HepG2 (cell line): ENCODE measurements around the gene RNU6-8. TPM values are rescaled to one million over a fixed set of nuclear protein-coding genes. Genes with fewer than 3 reads are reported as not detected.
A peak's percentile ranks its signal among the peaks of the same experiment; 100 is the strongest.

ENCODE experiments used
- ATF7 ChIP-seq, 2 experiments: fragments of 450-650 bp in 1 of 2; sonication (generic) in 1 of 2; formaldehyde crosslinking in 1 of 2; IDR thresholded peaks; 2 replicates each; pipeline versions ENCODE4 v1.4.0 to v1.6.1; 2016 to 2020; ENCODE audit warnings: antibody characterized with exemption in 1 of 2, mild to moderate bottlenecking in 1 of 2, missing genetic modification reagents in 1 of 2
- CBX5 ChIP-seq: sonication (generic); formaldehyde crosslinking; IDR thresholded peaks from 2 replicates; pipeline ENCODE4 v1.4.0; 2020; ENCODE audit warnings: missing genetic modification reagents, borderline replicate concordance
- EEA1 ChIP-seq: sonication (generic); formaldehyde crosslinking; IDR thresholded peaks from 2 replicates; pipeline ENCODE4 v1.5.1; 2020; ENCODE audit warnings: mild to moderate bottlenecking, missing genetic modification reagents, borderline replicate concordance
- FOXM1 ChIP-seq: sonication (generic); formaldehyde crosslinking; IDR thresholded peaks from 2 replicates; pipeline ENCODE4 v1.5.0; 2020; ENCODE audit warnings: missing genetic modification reagents
- GABPB1 ChIP-seq: IDR thresholded peaks from 2 replicates; pipeline ENCODE4 v1.6.1; 2016; ENCODE audit warnings: mild to moderate bottlenecking, missing genetic modification reagents, moderate library complexity, missing compliant biosample characterization
- HDAC2 ChIP-seq: sonication (generic); formaldehyde crosslinking; IDR thresholded peaks from 2 replicates; pipeline ENCODE4 v1.4.0; 2020; ENCODE audit warnings: missing genetic modification reagents
- HNF4G ChIP-seq, 2 experiments: sonication (generic) in 1 of 2; formaldehyde crosslinking in 1 of 2; IDR thresholded peaks; 2 replicates each; pipeline versions ENCODE4 v1.4.0 to v1.6.1; 2011 to 2020; ENCODE audit warnings: borderline replicate concordance in 2 of 2, low read depth in 2 of 2, mild to moderate bottlenecking in 2 of 2, low read length in 1 of 2, missing genetic modification reagents in 1 of 2, moderate library complexity in 1 of 2
- REPIN1 ChIP-seq: sonication (generic); formaldehyde crosslinking; IDR thresholded peaks from 2 replicates; pipeline ENCODE4 v1.8.0; 2022; ENCODE audit warnings: missing genetic modification reagents, low read depth, mild to moderate bottlenecking, borderline replicate concordance
- RFX5 ChIP-seq: IDR thresholded peaks from 2 replicates; pipeline ENCODE4 v1.6.1; 2011; ENCODE audit warnings: low read depth, low read length, improper control_type of control experiment
- SATB2 ChIP-seq: sonication (generic); formaldehyde crosslinking; IDR thresholded peaks from 2 replicates; pipeline ENCODE4 v1.5.0; 2020; ENCODE audit warnings: missing genetic modification reagents
- ZFP62 ChIP-seq: sonication (generic); formaldehyde crosslinking; IDR thresholded peaks from 2 replicates; pipeline ENCODE4 v1.4.0; 2020; ENCODE audit warnings: missing genetic modification reagents
- ZNF138 ChIP-seq: sonication (generic); formaldehyde crosslinking; IDR thresholded peaks from 2 replicates; pipeline ENCODE4 v1.5.0; 2020; ENCODE audit warnings: mild to moderate bottlenecking, low read depth, missing genetic modification reagents
- ZNF230 ChIP-seq: sonication (generic); formaldehyde crosslinking; IDR thresholded peaks from 2 replicates; pipeline ENCODE4 v1.4.0; 2020; ENCODE audit warnings: mild to moderate bottlenecking, missing genetic modification reagents
- ZNF335 ChIP-seq: sonication (generic); formaldehyde crosslinking; IDR thresholded peaks from 2 replicates; pipeline ENCODE4 v1.4.0; 2020; ENCODE audit warnings: missing genetic modification reagents
- ZNF552 ChIP-seq: sonication (generic); formaldehyde crosslinking; IDR thresholded peaks from 2 replicates; pipeline ENCODE4 v1.9.0; 2022; ENCODE audit warnings: missing genetic modification reagents, mild to moderate bottlenecking, borderline replicate concordance
- ZNF781 ChIP-seq: sonication (generic); formaldehyde crosslinking; IDR thresholded peaks from 2 replicates; pipeline ENCODE4 v1.5.1; 2020; ENCODE audit warnings: borderline replicate concordance, mild to moderate bottlenecking, missing genetic modification reagents; ENCODE audit errors: not compliant biosample characterization
- ZNF878 ChIP-seq: sonication (generic); formaldehyde crosslinking; IDR thresholded peaks from 2 replicates; pipeline ENCODE4 v1.8.1; 2023; ENCODE audit warnings: mild to moderate bottlenecking, missing genetic modification reagents, moderate library complexity
- polyA plus RNA-seq, 8 experiments: library from polyadenylated mRNA; depleted of rRNA in 3 of 8; stranded (reverse) in 7 of 8; unstranded in 1 of 8; fragments of >200 nt; fragmentation: Illumina TruSeq in 4 of 8; extraction: Trizol in 4 of 8; gene quantifications; 2 replicates each; pipeline versions ENCODE4 v1.2.1 to v1.2.3, GENCODE V29; 2011 to 2016; ENCODE audit warnings: low read depth in 4 of 8, missing spikeins in 1 of 8, mixed read lengths in 1 of 8; ENCODE audit not compliant: insufficient read depth in 1 of 8
- total RNA-seq, 5 experiments: library from RNA; depleted of rRNA; stranded (reverse); fragments of >200 nt; fragmentation: Illumina TruSeq; extraction: Trizol; gene quantifications; 2 replicates each; pipeline ENCODE4 v1.2.3, GENCODE V29; 2016; ENCODE audit warnings: low read depth in 1 of 5
- TF ChIP-seq, protein P1 (sequence below): IDR thresholded peaks from 2 replicates; pipeline ENCODE4 v1.6.1; 2016; ENCODE audit warnings: mild to moderate bottlenecking
- TF ChIP-seq, protein P2 (sequence below): sonication (generic); formaldehyde crosslinking; IDR thresholded peaks from 2 replicates; pipeline ENCODE4 v1.5.1; 2020; ENCODE audit warnings: mild to moderate bottlenecking, missing genetic modification reagents, moderate library complexity
- TF ChIP-seq, protein P3 (sequence below): sonication (generic); formaldehyde crosslinking; IDR thresholded peaks from 2 replicates; pipeline ENCODE4 v1.5.1; 2020; ENCODE audit warnings: mild to moderate bottlenecking, missing genetic modification reagents, moderate library complexity

The RNU6-8 gene
- total and polyA plus RNA-seq, 2 of the 13 experiments (the other 11 are each of a cell fraction or from before 2014, with no cell fraction given) = under 0.01 TPM; not detected in 1

DNA sequence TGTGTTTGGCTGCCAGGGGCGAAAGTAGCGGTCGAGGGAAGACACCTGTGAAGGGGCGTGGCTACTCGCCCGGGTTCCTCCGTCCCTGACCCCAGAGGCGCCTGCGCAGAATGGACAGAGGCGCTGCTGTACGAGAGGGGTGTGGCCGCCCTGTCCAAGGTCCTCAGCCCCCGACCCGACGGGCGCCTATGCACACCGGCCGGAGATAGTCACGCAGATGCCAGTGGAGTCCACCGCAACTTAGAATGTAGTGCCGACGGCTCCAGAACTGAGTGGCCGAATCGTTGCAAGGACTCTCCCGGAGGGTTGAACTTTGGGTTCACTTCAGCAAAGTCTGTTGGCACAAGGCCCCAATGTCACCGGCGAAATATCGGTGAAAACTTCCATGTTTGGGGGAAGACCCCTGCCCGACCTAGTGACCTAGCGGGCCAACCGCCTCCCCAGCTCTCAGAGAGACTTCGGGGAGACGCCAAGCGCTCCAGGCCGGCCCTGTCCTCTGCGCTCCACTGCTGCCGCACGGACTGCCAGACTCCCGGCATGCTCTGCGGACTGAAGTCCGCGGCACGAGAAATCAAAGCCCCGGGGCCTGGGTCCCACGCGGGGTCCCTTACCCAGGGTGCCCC, 1.8 kb downstream of the RNU6-8 start (continued):
- TF ChIP-seq, protein P1, sequence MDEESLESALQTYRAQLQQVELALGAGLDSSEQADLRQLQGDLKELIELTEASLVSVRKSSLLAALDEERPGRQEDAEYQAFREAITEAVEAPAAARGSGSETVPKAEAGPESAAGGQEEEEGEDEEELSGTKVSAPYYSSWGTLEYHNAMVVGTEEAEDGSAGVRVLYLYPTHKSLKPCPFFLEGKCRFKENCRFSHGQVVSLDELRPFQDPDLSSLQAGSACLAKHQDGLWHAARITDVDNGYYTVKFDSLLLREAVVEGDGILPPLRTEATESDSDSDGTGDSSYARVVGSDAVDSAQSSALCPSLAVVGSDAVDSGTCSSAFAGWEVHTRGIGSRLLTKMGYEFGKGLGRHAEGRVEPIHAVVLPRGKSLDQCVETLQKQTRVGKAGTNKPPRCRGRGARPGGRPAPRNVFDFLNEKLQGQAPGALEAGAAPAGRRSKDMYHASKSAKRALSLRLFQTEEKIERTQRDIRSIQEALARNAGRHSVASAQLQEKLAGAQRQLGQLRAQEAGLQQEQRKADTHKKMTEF (CRISPR knock-in tag) = peak; percentile 99
- peak; percentile 83; the same call in 1 of the 2 replicates for TF ChIP-seq ZNF138 (CRISPR knock-in tag)
- TF ChIP-seq CBX5 (CRISPR knock-in tag) = peak; percentile 90
- no peak; the same call in none of the 2 replicates for TF ChIP-seq ZNF552 (CRISPR knock-in tag)
- TF ChIP-seq, protein P2, sequence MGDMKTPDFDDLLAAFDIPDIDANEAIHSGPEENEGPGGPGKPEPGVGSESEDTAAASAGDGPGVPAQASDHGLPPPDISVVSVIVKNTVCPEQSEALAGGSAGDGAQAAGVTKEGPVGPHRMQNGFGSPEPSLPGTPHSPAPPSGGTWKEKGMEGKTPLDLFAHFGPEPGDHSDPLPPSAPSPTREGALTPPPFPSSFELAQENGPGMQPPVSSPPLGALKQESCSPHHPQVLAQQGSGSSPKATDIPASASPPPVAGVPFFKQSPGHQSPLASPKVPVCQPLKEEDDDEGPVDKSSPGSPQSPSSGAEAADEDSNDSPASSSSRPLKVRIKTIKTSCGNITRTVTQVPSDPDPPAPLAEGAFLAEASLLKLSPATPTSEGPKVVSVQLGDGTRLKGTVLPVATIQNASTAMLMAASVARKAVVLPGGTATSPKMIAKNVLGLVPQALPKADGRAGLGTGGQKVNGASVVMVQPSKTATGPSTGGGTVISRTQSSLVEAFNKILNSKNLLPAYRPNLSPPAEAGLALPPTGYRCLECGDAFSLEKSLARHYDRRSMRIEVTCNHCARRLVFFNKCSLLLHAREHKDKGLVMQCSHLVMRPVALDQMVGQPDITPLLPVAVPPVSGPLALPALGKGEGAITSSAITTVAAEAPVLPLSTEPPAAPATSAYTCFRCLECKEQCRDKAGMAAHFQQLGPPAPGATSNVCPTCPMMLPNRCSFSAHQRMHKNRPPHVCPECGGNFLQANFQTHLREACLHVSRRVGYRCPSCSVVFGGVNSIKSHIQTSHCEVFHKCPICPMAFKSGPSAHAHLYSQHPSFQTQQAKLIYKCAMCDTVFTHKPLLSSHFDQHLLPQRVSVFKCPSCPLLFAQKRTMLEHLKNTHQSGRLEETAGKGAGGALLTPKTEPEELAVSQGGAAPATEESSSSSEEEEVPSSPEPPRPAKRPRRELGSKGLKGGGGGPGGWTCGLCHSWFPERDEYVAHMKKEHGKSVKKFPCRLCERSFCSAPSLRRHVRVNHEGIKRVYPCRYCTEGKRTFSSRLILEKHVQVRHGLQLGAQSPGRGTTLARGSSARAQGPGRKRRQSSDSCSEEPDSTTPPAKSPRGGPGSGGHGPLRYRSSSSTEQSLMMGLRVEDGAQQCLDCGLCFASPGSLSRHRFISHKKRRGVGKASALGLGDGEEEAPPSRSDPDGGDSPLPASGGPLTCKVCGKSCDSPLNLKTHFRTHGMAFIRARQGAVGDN (CRISPR knock-in tag) = peak; percentile 99
- TF ChIP-seq ZNF230 (CRISPR knock-in tag) = peak; percentile 99
- TF ChIP-seq ZNF781 = peak; percentile 96
- 0 out of 2 replicates have a peak, but pooled peaks have one; percentile 20 for TF ChIP-seq RFX5
- peak; percentile 95 for TF ChIP-seq REPIN1
- TF ChIP-seq, protein P3, sequence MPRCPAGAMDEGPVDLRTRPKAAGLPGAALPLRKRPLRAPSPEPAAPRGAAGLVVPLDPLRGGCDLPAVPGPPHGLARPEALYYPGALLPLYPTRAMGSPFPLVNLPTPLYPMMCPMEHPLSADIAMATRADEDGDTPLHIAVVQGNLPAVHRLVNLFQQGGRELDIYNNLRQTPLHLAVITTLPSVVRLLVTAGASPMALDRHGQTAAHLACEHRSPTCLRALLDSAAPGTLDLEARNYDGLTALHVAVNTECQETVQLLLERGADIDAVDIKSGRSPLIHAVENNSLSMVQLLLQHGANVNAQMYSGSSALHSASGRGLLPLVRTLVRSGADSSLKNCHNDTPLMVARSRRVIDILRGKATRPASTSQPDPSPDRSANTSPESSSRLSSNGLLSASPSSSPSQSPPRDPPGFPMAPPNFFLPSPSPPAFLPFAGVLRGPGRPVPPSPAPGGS (CRISPR knock-in tag) = peak; percentile 96
- peak; percentile 84 for TF ChIP-seq GABPB1
- peak; percentile 95; the same call in 1 of the 2 replicates for TF ChIP-seq EEA1 (CRISPR knock-in tag)
- peak; percentile 87 for TF ChIP-seq ZNF335
- peak; percentile 87 for TF ChIP-seq HDAC2 (CRISPR knock-in tag)
- TF ChIP-seq ZNF878 (CRISPR knock-in tag) = peak; percentile 89
- no peak for TF ChIP-seq ATF7 (IDR thresholded peaks at IDR 0.05)
- peak; percentile 54 for TF ChIP-seq ATF7 (CRISPR knock-in tag; IDR thresholded peaks at IDR 0.05)
- peak; percentile 85 for TF ChIP-seq SATB2 (CRISPR knock-in tag)
- no peak for TF ChIP-seq ZFP62
- peak; percentile 97 for TF ChIP-seq HNF4G (IDR thresholded peaks at IDR 0.05; ENCODE audit: borderline replicate concordance, low read depth, low read length)
- peak; percentile 91 for TF ChIP-seq HNF4G (CRISPR knock-in tag; IDR thresholded peaks at IDR 0.05; ENCODE audit: borderline replicate concordance, low read depth)
- no peak for TF ChIP-seq FOXM1 (CRISPR knock-in tag)
